Measurements from ENCODE around the gene FHIT. TPM values are rescaled to one million over a fixed set of nuclear protein-coding genes. Genes with fewer than 3 reads are reported as not detected.

FHIT gene
- total RNA-seq, 1 donor from 2014 or later = 11.7 TPM

DNA sequence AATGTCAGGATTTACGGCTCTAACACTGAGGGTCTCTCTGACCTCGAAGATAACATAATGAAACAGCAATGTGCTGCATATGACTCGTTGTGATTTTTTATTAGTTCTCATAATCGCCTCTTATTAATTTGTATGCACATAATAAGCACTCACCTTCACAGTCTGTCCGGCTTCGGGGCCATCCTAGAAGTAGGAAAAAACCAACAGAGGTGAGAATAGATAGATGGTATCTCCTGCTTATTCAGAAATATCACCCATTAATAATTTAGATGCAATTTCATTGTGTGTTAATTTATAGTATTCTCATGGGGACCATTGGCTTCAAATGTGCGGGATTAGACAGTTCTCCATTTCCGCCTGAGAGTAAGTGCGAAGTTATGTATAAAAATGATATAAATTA lies 1240.0 kb downstream of the FHIT start:
- H3K27ac Mint-ChIP-seq = no peak overlapping the region
- TF ChIP-seq, protein P1, sequence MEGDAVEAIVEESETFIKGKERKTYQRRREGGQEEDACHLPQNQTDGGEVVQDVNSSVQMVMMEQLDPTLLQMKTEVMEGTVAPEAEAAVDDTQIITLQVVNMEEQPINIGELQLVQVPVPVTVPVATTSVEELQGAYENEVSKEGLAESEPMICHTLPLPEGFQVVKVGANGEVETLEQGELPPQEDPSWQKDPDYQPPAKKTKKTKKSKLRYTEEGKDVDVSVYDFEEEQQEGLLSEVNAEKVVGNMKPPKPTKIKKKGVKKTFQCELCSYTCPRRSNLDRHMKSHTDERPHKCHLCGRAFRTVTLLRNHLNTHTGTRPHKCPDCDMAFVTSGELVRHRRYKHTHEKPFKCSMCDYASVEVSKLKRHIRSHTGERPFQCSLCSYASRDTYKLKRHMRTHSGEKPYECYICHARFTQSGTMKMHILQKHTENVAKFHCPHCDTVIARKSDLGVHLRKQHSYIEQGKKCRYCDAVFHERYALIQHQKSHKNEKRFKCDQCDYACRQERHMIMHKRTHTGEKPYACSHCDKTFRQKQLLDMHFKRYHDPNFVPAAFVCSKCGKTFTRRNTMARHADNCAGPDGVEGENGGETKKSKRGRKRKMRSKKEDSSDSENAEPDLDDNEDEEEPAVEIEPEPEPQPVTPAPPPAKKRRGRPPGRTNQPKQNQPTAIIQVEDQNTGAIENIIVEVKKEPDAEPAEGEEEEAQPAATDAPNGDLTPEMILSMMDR (conservative IDR thresholded peaks at IDR 0.05) = no peak
- peaks cover 3% of the 10 kb centered on the region for H3K36me3 Mint-ChIP-seq
- no peak overlapping the region for H3K4me3 Mint-ChIP-seq
- peaks cover 8% of the 10 kb centered on the region for H3K4me1 Mint-ChIP-seq (ENCODE audit: unreplicated experiment)
- no peak for DNase-seq (ENCODE audit: extremely low spot score, unreplicated experiment)
- peaks cover 7% of the 10 kb centered on the region for H3K27me3 Mint-ChIP-seq
- H3K9me3 Mint-ChIP-seq = no peaks in the 10 kb centered on the region

- TF ChIP-seq, protein P1 (conservative IDR thresholded peaks at IDR 0.05) = no peak
- H3K4me3 Mint-ChIP-seq = no peak overlapping the region
- no peak for DNase-seq (ENCODE audit: extremely low spot score, unreplicated experiment)
- no peak overlapping the region for H3K27ac Mint-ChIP-seq
- H3K4me1 Mint-ChIP-seq (ENCODE audit: unreplicated experiment) = peaks cover 8% of the 10 kb centered on the region
- H3K36me3 Mint-ChIP-seq = peaks cover 3% of the 10 kb centered on the region
- peaks cover 7% of the 10 kb centered on the region for H3K27me3 Mint-ChIP-seq
- H3K9me3 Mint-ChIP-seq = no peaks in the 10 kb centered on the region
These were observed 1240.5 kb downstream of the FHIT start for GRCh38 chr3:60010781-60011180.

GRCh38 chr3:60009931-60010478 lies 1241.2 kb downstream of the FHIT start:
- H3K4me3 Mint-ChIP-seq = no peak overlapping the region
- no peak overlapping the region for H3K27ac Mint-ChIP-seq
- H3K9me3 Mint-ChIP-seq = no peaks in the 10 kb centered on the region
- H3K4me1 Mint-ChIP-seq (ENCODE audit: unreplicated experiment) = peaks cover 1% of the 10 kb centered on the region
- H3K36me3 Mint-ChIP-seq = peaks cover 3% of the 10 kb centered on the region
- TF ChIP-seq, protein P1 (conservative IDR thresholded peaks at IDR 0.05) = no peak
- DNase-seq (ENCODE audit: extremely low spot score, unreplicated experiment) = no peak
- H3K27me3 Mint-ChIP-seq = peaks cover 10% of the 10 kb centered on the region

- TF ChIP-seq, protein P1 (conservative IDR thresholded peaks at IDR 0.05) = no peak
- peaks cover 4% of the 10 kb centered on the region for H3K9me3 Mint-ChIP-seq
- peaks cover 17% of the 10 kb centered on the region for H3K4me1 Mint-ChIP-seq (ENCODE audit: unreplicated experiment)
- no peak overlapping the region for H3K27ac Mint-ChIP-seq
- H3K27me3 Mint-ChIP-seq = peaks cover 7% of the 10 kb centered on the region
- no peak for DNase-seq (ENCODE audit: extremely low spot score, unreplicated experiment)
- H3K4me3 Mint-ChIP-seq = no peak overlapping the region
- no peaks in the 10 kb centered on the region for H3K36me3 Mint-ChIP-seq
These were observed 1249.9 kb downstream of the FHIT start for GRCh38 chr3:60001369-60001768.

DNA sequence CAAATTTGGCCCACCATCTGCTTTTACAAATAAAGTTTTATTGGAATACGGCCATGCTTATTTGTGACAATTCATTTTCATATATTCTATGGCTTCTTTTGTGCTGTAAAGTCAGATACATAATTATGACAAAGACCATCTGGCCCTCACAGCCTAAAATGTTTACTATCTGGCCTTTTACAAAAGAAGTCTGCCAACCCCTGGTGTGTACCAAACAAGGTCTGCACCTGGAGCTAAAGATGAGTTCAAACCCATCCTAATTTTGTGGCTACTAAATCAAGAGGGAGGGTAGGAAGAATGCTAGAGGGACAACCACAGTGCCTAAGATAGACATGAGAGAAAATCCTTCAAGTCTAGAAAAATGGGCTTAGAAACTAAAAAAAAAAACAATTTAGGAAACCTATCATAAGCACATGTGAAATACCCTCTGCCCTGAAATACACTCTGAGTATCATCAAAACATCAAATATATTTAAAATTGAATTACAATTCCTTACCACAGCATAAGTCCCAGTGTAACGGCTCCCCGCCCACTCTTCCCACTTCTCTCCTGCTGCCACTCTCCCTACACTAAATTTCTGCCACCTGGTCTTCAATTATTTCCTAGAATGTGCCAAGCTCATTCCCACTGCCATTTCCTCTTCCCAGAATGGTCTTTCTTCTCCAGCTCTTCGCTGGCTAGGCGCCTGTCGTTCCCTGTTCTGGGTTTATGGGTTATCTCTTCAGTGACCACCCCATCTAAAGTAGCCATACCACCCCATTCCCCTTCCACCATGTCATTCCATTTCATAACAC lies 1250.7 kb downstream of the FHIT start:
- H3K4me3 Mint-ChIP-seq = no peak overlapping the region
- peaks cover 4% of the 10 kb centered on the region for H3K9me3 Mint-ChIP-seq
- peaks cover 22% of the 10 kb centered on the region for H3K4me1 Mint-ChIP-seq (ENCODE audit: unreplicated experiment)
- no peak overlapping the region for H3K27ac Mint-ChIP-seq
- TF ChIP-seq, protein P1 (conservative IDR thresholded peaks at IDR 0.05) = no peak
- DNase-seq (ENCODE audit: extremely low spot score, unreplicated experiment) = no peak
- H3K27me3 Mint-ChIP-seq = peaks cover 13% of the 10 kb centered on the region
- H3K36me3 Mint-ChIP-seq = no peaks in the 10 kb centered on the region
